Measurements from ENCODE around the gene MIOX. TPM values are rescaled to one million over a fixed set of nuclear protein-coding genes. Genes with fewer than 3 reads are reported as not detected.

MIOX gene
- total and polyA plus RNA-seq, 2 of the 13 experiments (the other 11 are each of a cell fraction or from before 2014, with no cell fraction given): 1.5 to 2.9 TPM

GRCh38 chr22:50481045-50481439, 5.6 kb upstream of the MIOX start (continued):
- TF ChIP-seq MIXL1 (CRISPR knock-in tag; IDR thresholded peaks at IDR 0.05) (no peak), GLMP (CRISPR knock-in tag; IDR thresholded peaks at IDR 0.05; ENCODE audit: borderline replicate concordance) (no peak), ZNF274 (CRISPR knock-in tag; IDR thresholded peaks at IDR 0.05) (0 out of 2 replicates have a peak, but pooled peaks have one; percentile 43), ZNF841 (CRISPR knock-in tag; IDR thresholded peaks at IDR 0.05; ENCODE audit: borderline replicate concordance) (no peak), ZNF839 (CRISPR knock-in tag; IDR thresholded peaks at IDR 0.05; ENCODE audit: borderline replicate concordance) (no peak)

GRCh38 chr22:50481440-50482106, 5.1 kb upstream of the MIOX start, which contains the start of gene ADM2:
Gene ADM2 (plus strand): TSS chr22:50481543. CDS start chr22:50481848, 305 bp downstream.
- peak; percentile 24 for DNase-seq (ENCODE audit: low spot score)
- intact Hi-C loops (cut with micrococcal nuclease; ENCODE audit: unreplicated experiment) (no loop called here), in situ Hi-C loops (cut with HindIII; ENCODE audit: extremely low pct_ligation_motif_present, low pct_unique_long_range_greater_than_20kb) (no loop called here)
- no TSS peak for BruUV-seq (replicated peaks)
- peak within 1 kb of the TSS; percentile 76 for H3K9ac ChIP-seq (ENCODE audit: insufficient read depth, low read depth, low read length)
- H3K27me3 ChIP-seq (ENCODE audit: control insufficient read depth in 1 of 2, insufficient read depth in 2 of 2, low read length in 2 of 2): peaks cover 0 to 4% of the 10 kb centered on the region in 2 experiments; a peak in 1 of 5 replicates
- no peaks in the 10 kb centered on the region for H3K79me2 ChIP-seq (ENCODE audit: insufficient read depth, low read length)
- H3K4me1 ChIP-seq (ENCODE audit: insufficient read depth, low read length): peaks cover 58% of the 10 kb centered on the region
- no peak within 1 kb of the TSS for H2AFZ ChIP-seq (ENCODE audit: low read length)
- ATAC-seq: peak; percentile 35
- POLR2A ChIA-PET: interaction anchor here (0.7 to 2.1 kb wide), 5 partner anchors 11 to 44 kb away, joined by 3 to 5 read pairs (median 4); partner anchors contain the start of genes LMF2, NCAPH2 and SCO2
- no peak for FAIRE-seq
- H3K9me3 ChIP-seq (ENCODE audit: low read length): no peaks in the 10 kb centered on the region
- H3K27ac ChIP-seq (ENCODE audit: extremely low read length, insufficient read depth, low read length): peak within 1 kb of the TSS; percentile 31
- CTCF ChIA-PET (ENCODE audit: low intra/inter-chr PET ratio, low total read pairs): no interaction called here
- no peaks in the 10 kb centered on the region for H3K36me3 ChIP-seq (replicated peaks in 1 of 2; ENCODE audit: control insufficient read depth in 1 of 2, insufficient read depth in 2 of 2, low read length in 2 of 2)
- 0% methylated on average over 10 of the region's 70 CpGs for WGBS (ENCODE audit: low lambda C conversion rate)
- peak within 1 kb of the TSS; percentile 77 for H3K4me2 ChIP-seq (ENCODE audit: low read depth, low read length)
- H4K20me1 ChIP-seq (ENCODE audit: insufficient read depth, low read length): no peaks in the 10 kb centered on the region; the same call in 1 of the 2 replicates
- H3K4me3 ChIP-seq (replicated peaks in 1 of 3; ENCODE audit: insufficient read depth in 1 of 3, low read depth in 2 of 3, low read length in 3 of 3): peak within 1 kb of the TSS; percentile 75 to 76 (median 75)
- TF ChIP-seq HNF4A (CRISPR knock-in tag; IDR thresholded peaks at IDR 0.05) (no peak), CAMTA2 (CRISPR knock-in tag; IDR thresholded peaks at IDR 0.05; ENCODE audit: borderline replicate concordance) (no peak), ZNF629 (CRISPR knock-in tag; conservative IDR thresholded peaks at IDR 0.05) (no peak), ZNF777 (CRISPR knock-in tag; IDR thresholded peaks at IDR 0.05) (peak; percentile 98), LBX2 (CRISPR knock-in tag; IDR thresholded peaks at IDR 0.05; ENCODE audit: borderline replicate concordance) (no peak), NFIB (CRISPR knock-in tag; IDR thresholded peaks at IDR 0.05; ENCODE audit: borderline replicate concordance) (no peak), GZF1 (CRISPR knock-in tag; IDR thresholded peaks at IDR 0.05) (0 out of 2 replicates have a peak, but pooled peaks have one; percentile 26), TCF12 (IDR thresholded peaks at IDR 0.05) (no peak), TCF12 (CRISPR knock-in tag; IDR thresholded peaks at IDR 0.05) (no peak), ZFP36 (IDR thresholded peaks at IDR 0.05; ENCODE audit: borderline replicate concordance, low read depth, low read length, partially characterized antibody) (no peak), ZNF333 (CRISPR knock-in tag; IDR thresholded peaks at IDR 0.05; ENCODE audit: borderline replicate concordance) (no peak), ESRRA (CRISPR knock-in tag; IDR thresholded peaks at IDR 0.05; ENCODE audit: low read depth) (no peak), KDM2A (CRISPR knock-in tag; IDR thresholded peaks at IDR 0.05; ENCODE audit: borderline replicate concordance, low read depth) (0 out of 2 replicates have a peak, but pooled peaks have one; percentile 1), CBFB (CRISPR knock-in tag; IDR thresholded peaks at IDR 0.05) (no peak), ZNF20 (CRISPR knock-in tag; IDR thresholded peaks at IDR 0.05) (no peak), ATRX (CRISPR knock-in tag; IDR thresholded peaks at IDR 0.05; ENCODE audit: borderline replicate concordance) (no peak), ZNF235 (CRISPR knock-in tag; IDR thresholded peaks at IDR 0.05; ENCODE audit: borderline replicate concordance) (no peak), BORCS8-MEF2B (CRISPR knock-in tag; IDR thresholded peaks at IDR 0.05) (no peak), FOXO1 (CRISPR knock-in tag; IDR thresholded peaks at IDR 0.05) (0 out of 2 replicates have a peak, but pooled peaks have one; percentile 2)
